Endothelial cell of umbilical vein (primary cell): ENCODE measurements around the gene GTF3C1.

ENCODE experiments used
- CTCF ChIP-seq, 2 donors: IDR thresholded peaks; 1 replicate in 1 of 2; 2 replicates in 1 of 2; pipeline ENCODE4 v1.5.1; 2011; ENCODE audit warnings: low read length in 2 of 2, mild to moderate bottlenecking in 2 of 2, moderate library complexity in 2 of 2, control low read depth in 1 of 2, inconsistent platforms in 1 of 2, low read depth in 1 of 2; ENCODE audit not compliant: insufficient read depth in 1 of 2; ENCODE audit errors: extremely low read depth in 1 of 2
- FOS ChIP-seq: IDR thresholded peaks from 2 replicates; pipeline ENCODE4 v1.6.1; 2011; ENCODE audit warnings: mild to moderate bottlenecking, low read length, moderate library complexity, borderline replicate concordance; ENCODE audit not compliant: insufficient read depth
- JUN ChIP-seq: IDR thresholded peaks from 2 replicates; pipeline ENCODE4 v1.6.1; 2011; ENCODE audit warnings: borderline replicate concordance, low read depth; ENCODE audit not compliant: insufficient read length, insufficient read depth
- POLR2A ChIP-seq: IDR thresholded peaks from 2 replicates; pipeline ENCODE4 v1.6.1; 2012; ENCODE audit warnings: low read depth, mild to moderate bottlenecking, control low read depth, low read length
- POLR2AphosphoS5 ChIP-seq: IDR thresholded peaks from 2 replicates; pipeline ENCODE4 v1.6.1; 2012; ENCODE audit warnings: low read depth, mild to moderate bottlenecking, control low read depth, low read length, moderate library complexity; ENCODE audit not compliant: insufficient read depth

- TF ChIP-seq CTCF (IDR thresholded peaks at IDR 0.05; ENCODE audit: extremely low read depth in 1 of 2, insufficient read depth in 1 of 2, low read depth in 1 of 2, low read length in 2 of 2) (no peak), POLR2AphosphoS5 (no peak), POLR2A (no peak), JUN (no peak), FOS (no peak)
Observed at GRCh38 chr16:27476240-27476639, 73.5 kb downstream of the GTF3C1 start.
